Measurements from ENCODE around the gene CPNE5. TPM values are rescaled to one million over a fixed set of nuclear protein-coding genes. Genes with fewer than 3 reads are reported as not detected.

The CPNE5 gene
- total RNA-seq, 4 donors from 2014 or later: 0.39 to 3.0 (median 1.4) TPM

- no peak for TF ChIP-seq CTCF (IDR thresholded peaks at IDR 0.05)
- no peak for TF ChIP-seq POLR2A (IDR thresholded peaks at IDR 0.05)
- TF ChIP-seq EP300 (IDR thresholded peaks at IDR 0.05): no peak
Measured at GRCh38 chr6:36730424-36731380, 108.5 kb downstream of the CPNE5 start.

GRCh38 chr6:36729161-36729524 lies 110.1 kb downstream of the CPNE5 start:
- no peak overlapping the region for H3K27ac ChIP-seq
- WGBS, 2 donors: 15 to 21% methylated on average over 3 of the region's 3 CpGs
- H3K27me3 ChIP-seq: no peaks in the 10 kb centered on the region

More at GRCh38 chr6:36730424-36731380, 108.5 kb downstream of the CPNE5 start:
- Histone ChIP-seq H3K27me3 (no peaks in the 10 kb centered on the region), H3K4me1 (peaks cover 0 to 27% (median 8%) of the 10 kb centered on the region in 4 donors), H3K4me3 (no peak overlapping the region), H3K36me3 (no peaks in the 10 kb centered on the region), H3K9me3 (no peaks in the 10 kb centered on the region), H3K27ac (no peak overlapping the region)
- DNase-seq (ENCODE audit: low spot score in 2 of 2): no peak
- WGBS, 2 donors: 79 to 88% methylated on average over 10 to 15 of the region's 15 CpGs

GRCh38 chr6:36728289-36729160 lies 110.7 kb downstream of the CPNE5 start:
- Histone ChIP-seq H3K27me3 (no peaks in the 10 kb centered on the region), H3K27ac (no peak overlapping the region), H3K4me1 (peaks cover 0 to 12% (median 0%) of the 10 kb centered on the region in 4 donors), H3K9me3 (no peaks in the 10 kb centered on the region), H3K36me3 (no peaks in the 10 kb centered on the region), H3K4me3 (no peak overlapping the region)
- DNase-seq (ENCODE audit: low spot score in 2 of 2): no peak
- TF ChIP-seq CTCF (IDR thresholded peaks at IDR 0.05) (no peak), EP300 (IDR thresholded peaks at IDR 0.05) (no peak), POLR2A (IDR thresholded peaks at IDR 0.05) (no peak)
- 74 to 82% methylated on average over 11 of the region's 11 CpGs for WGBS, 2 donors

More at GRCh38 chr6:36729161-36729524, 110.1 kb downstream of the CPNE5 start:
- peaks cover 0 to 12% (median 0%) of the 10 kb centered on the region in 4 donors for H3K4me1 ChIP-seq
- H3K4me3 ChIP-seq: no peak overlapping the region
- no peaks in the 10 kb centered on the region for H3K36me3 ChIP-seq
- H3K9me3 ChIP-seq: no peaks in the 10 kb centered on the region
- TF ChIP-seq CTCF (IDR thresholded peaks at IDR 0.05) (no peak), POLR2A (IDR thresholded peaks at IDR 0.05) (no peak)
- no peak for DNase-seq (ENCODE audit: low spot score in 2 of 2)

- no peak for DNase-seq (ENCODE audit: low spot score in 2 of 2)
- TF ChIP-seq POLR2A (IDR thresholded peaks at IDR 0.05) (no peak), CTCF (IDR thresholded peaks at IDR 0.05) (no peak), EP300 (IDR thresholded peaks at IDR 0.05) (no peak)
- peaks cover 0 to 12% (median 0%) of the 10 kb centered on the region in 4 donors for H3K4me1 ChIP-seq
- H3K27me3 ChIP-seq: no peaks in the 10 kb centered on the region
- WGBS, 2 donors: 83 to 87% methylated on average over 5 to 7 of the region's 7 CpGs
- no peaks in the 10 kb centered on the region for H3K36me3 ChIP-seq
- no peak overlapping the region for H3K27ac ChIP-seq
- no peak overlapping the region for H3K4me3 ChIP-seq
- no peaks in the 10 kb centered on the region for H3K9me3 ChIP-seq
Measured at GRCh38 chr6:36727505-36728021, 111.7 kb downstream of the CPNE5 start.
